ENCODE results near the gene GREM1.

GRCh38 chr15:32677238-32677750, 40.5 kb upstream of the GREM1 start:
- TF ChIP-seq CLOCK (CRISPR knock-in tag; IDR thresholded peaks at IDR 0.05; ENCODE audit: borderline replicate concordance) (no peak), NR3C1 (CRISPR knock-in tag; IDR thresholded peaks at IDR 0.05) (no peak), RUNX1 (IDR thresholded peaks at IDR 0.05; ENCODE audit: low read depth) (no peak), EP300 (IDR thresholded peaks at IDR 0.05; ENCODE audit: low read length) (no peak), CTCF (IDR thresholded peaks at IDR 0.05 in 2 of 3, conservative IDR thresholded peaks at IDR 0.05 in 1 of 3; ENCODE audit: insufficient read depth in 2 of 3, low read depth in 1 of 3, low read length in 3 of 3) (no peak), ZBED1 (IDR thresholded peaks at IDR 0.05) (no peak), DPF2 (IDR thresholded peaks at IDR 0.05) (no peak), ELK1 (CRISPR knock-in tag; IDR thresholded peaks at IDR 0.05) (no peak), REST (IDR thresholded peaks at IDR 0.05; ENCODE audit: borderline replicate concordance) (no peak), REST (CRISPR knock-in tag; IDR thresholded peaks at IDR 0.05; ENCODE audit: low read depth) (no peak), CHD1 (IDR thresholded peaks at IDR 0.05; ENCODE audit: low read length) (no peak)

Measured in K562 (cell line).